Parathyroid adenoma (tissue), 2 donors: ENCODE results near the gene TNFRSF11A.

Source experiments
- H2AFZ ChIP-seq: fragments of 300-600 bp; sonication (generic); one replicate; pipeline ENCODE4 v1.7.0; 2017; ENCODE audit warnings: antibody characterized with exemption, mild to moderate bottlenecking
- H3K27ac ChIP-seq: fragments of 300-600 bp; sonication (generic); one replicate; pipeline ENCODE4 v1.7.0; 2017
- H3K27me3 ChIP-seq: fragments of 300-600 bp; sonication (generic); one replicate; pipeline ENCODE4 v1.7.0; 2017; ENCODE audit warnings: low read length; ENCODE audit not compliant: control insufficient read depth, insufficient read depth
- H3K36me3 ChIP-seq: fragments of 300-600 bp; sonication (generic); one replicate; pipeline ENCODE4 v1.7.0; 2017; ENCODE audit warnings: low read length; ENCODE audit not compliant: control insufficient read depth, insufficient read depth
- H3K4me1 ChIP-seq: fragments of 300-600 bp; sonication (generic); one replicate; pipeline ENCODE4 v1.7.0; 2017; ENCODE audit warnings: control low read depth
- H3K4me2 ChIP-seq: fragments of 300-600 bp; sonication (generic); one replicate; pipeline ENCODE4 v1.7.0; 2017; ENCODE audit warnings: low read length
- H3K4me3 ChIP-seq: fragments of 300-600 bp; sonication (generic); one replicate; pipeline ENCODE4 v1.7.0; 2017; ENCODE audit warnings: low read depth, low read length
- H3K79me2 ChIP-seq: fragments of 300-600 bp; sonication (generic); one replicate; pipeline ENCODE4 v1.7.0; 2017; ENCODE audit warnings: control low read depth
- H3K9ac ChIP-seq: fragments of 300-600 bp; sonication (generic); one replicate; pipeline ENCODE4 v1.7.0; 2017; ENCODE audit warnings: mild to moderate bottlenecking
- H3K9me3 ChIP-seq: fragments of 300-600 bp; sonication (generic); one replicate; pipeline ENCODE4 v1.7.0; 2017; ENCODE audit warnings: low read length; ENCODE audit not compliant: control insufficient read depth
- CTCF ChIP-seq: fragments of 300-600 bp; sonication (generic); IDR thresholded peaks from one replicate; pipeline ENCODE4 v1.7.0; 2017; ENCODE audit warnings: antibody characterized with exemption, mild to moderate bottlenecking
- donor health status: primary hyperparathyroidism.

The TNFRSF11A gene

GRCh38 chr18:62435435-62436031, 110.4 kb downstream of the TNFRSF11A start:
- Histone ChIP-seq H3K27ac (no peak overlapping the region), H3K4me3 (no peak overlapping the region)

GRCh38 chr18:62436636-62437234, 111.6 kb downstream of the TNFRSF11A start:
- no peak for TF ChIP-seq CTCF
- no peak overlapping the region for H3K4me3 ChIP-seq
- H3K27ac ChIP-seq = peak overlapping the region; percentile 6
- peaks cover 2% of the 10 kb centered on the region for H3K4me1 ChIP-seq
- H3K9ac ChIP-seq = no peak overlapping the region
- no peaks in the 10 kb centered on the region for H3K9me3 ChIP-seq
- no peak overlapping the region for H3K4me2 ChIP-seq
- no peaks in the 10 kb centered on the region for H3K36me3 ChIP-seq
- no peaks in the 10 kb centered on the region for H3K27me3 ChIP-seq
- no peaks in the 10 kb centered on the region for H3K79me2 ChIP-seq
- no peak overlapping the region for H2AFZ ChIP-seq

More at GRCh38 chr18:62435435-62436031, 110.4 kb downstream of the TNFRSF11A start:
- Histone ChIP-seq H3K36me3 (no peaks in the 10 kb centered on the region), H2AFZ (no peak overlapping the region), H3K9me3 (no peaks in the 10 kb centered on the region), H3K4me2 (no peak overlapping the region), H3K9ac (no peak overlapping the region), H3K27me3 (no peaks in the 10 kb centered on the region), H3K79me2 (no peaks in the 10 kb centered on the region), H3K4me1 (peaks cover 2% of the 10 kb centered on the region)
- no peak for TF ChIP-seq CTCF

- H3K27me3 ChIP-seq = no peaks in the 10 kb centered on the region
- no peak overlapping the region for H3K9ac ChIP-seq
- no peaks in the 10 kb centered on the region for H3K9me3 ChIP-seq
- no peak overlapping the region for H2AFZ ChIP-seq
- H3K4me1 ChIP-seq = peaks cover 2% of the 10 kb centered on the region
- no peak overlapping the region for H3K4me3 ChIP-seq
- H3K36me3 ChIP-seq = no peaks in the 10 kb centered on the region
- TF ChIP-seq CTCF = no peak
- no peak overlapping the region for H3K4me2 ChIP-seq
- peak overlapping the region; percentile 6 for H3K27ac ChIP-seq
- no peaks in the 10 kb centered on the region for H3K79me2 ChIP-seq
Observed at GRCh38 chr18:62437235-62438017, 112.3 kb downstream of the TNFRSF11A start.

GRCh38 chr18:62438018-62438329, 112.9 kb downstream of the TNFRSF11A start:
- Histone ChIP-seq H3K4me1 (peaks cover 2% of the 10 kb centered on the region), H3K79me2 (no peaks in the 10 kb centered on the region), H3K4me3 (no peak overlapping the region), H3K27me3 (no peaks in the 10 kb centered on the region), H3K9ac (no peak overlapping the region), H3K9me3 (no peaks in the 10 kb centered on the region), H3K36me3 (no peaks in the 10 kb centered on the region), H3K4me2 (no peak overlapping the region), H3K27ac (no peak overlapping the region), H2AFZ (no peak overlapping the region)
- TF ChIP-seq CTCF = no peak
